Bladder microvascular endothelial cell (primary cell): Measurements from ENCODE around the gene SOS2. TPM values are rescaled to one million over a fixed set of nuclear protein-coding genes. Genes with fewer than 3 reads are reported as not detected.

Experiments used
- total RNA-seq: library from RNA; depleted of rRNA; stranded (reverse); fragments of >200 nt; gene quantifications from 2 replicates; pipeline ENCODE4 v1.2.3, GENCODE V29; 2014

SOS2 gene
- total RNA-seq, result 16.4 and 36.8 TPM in 2 replicates

DNA sequence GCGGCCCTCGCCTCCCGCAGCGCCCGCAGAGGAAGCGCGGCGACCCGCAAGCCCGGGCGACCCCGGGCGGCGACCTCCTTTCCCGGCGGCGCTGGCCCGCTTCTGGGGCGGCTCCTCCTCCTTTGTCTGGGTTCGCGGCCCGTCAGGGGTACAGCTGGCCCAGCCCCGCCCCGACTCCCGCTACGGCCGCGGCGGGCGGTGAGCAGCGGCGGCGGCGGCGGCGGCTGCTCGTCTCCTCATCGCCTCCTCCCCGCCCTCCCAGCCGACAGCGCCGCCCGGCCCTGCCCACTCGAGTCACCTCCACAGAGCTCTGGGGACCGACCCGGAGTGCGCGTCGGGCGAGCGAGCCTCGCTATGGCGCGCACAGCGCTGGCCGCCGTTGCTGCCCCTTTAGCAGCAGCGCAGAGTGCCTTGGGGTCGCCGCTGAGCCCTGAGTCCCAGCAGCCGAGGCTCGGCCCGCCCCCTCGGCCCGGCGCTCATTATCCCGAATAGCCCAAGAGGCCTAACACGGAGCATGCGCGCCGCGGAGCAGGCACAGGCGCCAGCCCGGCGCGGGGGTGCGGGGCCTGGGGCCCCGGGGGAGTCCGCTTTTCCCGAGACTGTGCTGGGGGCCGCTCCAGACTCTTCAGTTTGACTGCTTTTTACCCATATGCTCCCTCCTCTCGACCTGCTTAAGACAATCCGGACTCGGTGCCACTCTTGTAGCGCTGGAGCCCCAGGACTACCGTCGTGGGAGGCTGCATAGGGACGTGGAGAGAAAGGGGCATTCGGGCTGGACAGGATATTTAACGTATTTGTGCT lies at the start of gene SOS2:
TSS of gene SOS2 (minus strand) at position 104 of the 801 bp plus-strand sequence. CDS start 295 bp downstream, outside the sequence.

DNA sequence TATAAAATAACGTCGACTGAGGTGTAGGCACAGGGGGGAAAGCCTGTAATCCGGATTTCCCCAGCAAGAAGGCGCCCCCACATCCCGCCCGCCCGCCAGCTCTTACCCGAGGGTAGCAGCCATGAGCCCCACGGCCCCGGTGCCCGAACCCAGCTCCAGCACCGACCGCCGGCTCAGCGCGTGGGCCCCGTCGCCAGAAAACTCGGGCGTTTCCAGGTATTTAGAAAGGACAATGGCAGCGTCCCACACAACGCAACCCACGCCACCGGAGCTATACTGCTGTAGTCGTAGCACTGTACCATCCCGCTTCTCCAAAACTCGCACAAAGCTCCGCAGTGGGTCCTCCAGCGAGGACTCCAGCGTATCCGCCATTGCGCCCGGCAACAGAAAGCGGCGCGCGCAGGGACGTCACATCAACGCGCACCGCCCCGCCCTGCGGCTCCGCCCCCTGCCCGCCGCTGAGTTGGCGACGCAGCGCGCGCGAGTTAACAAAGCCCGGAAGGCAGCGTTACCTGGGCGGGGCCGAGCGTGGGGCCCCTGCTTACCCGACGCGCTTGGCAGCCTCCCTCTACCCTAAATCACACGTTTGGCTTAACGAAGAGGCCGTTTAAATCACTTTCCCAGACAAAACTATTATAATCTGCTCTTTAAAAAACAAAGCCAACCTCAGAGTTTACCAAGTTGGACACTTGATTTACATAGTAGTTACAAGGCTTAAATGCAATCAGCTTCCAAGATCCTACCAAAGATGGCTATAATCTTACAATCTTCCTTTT lies 115.0 kb downstream of the SOS2 start, which contains the start of gene VCPKMT:
TSS of gene VCPKMT (minus strand) at position 392 of the 776 bp plus-strand sequence. CDS start at position 372, 20 bp downstream.

Other genes with a start within 250 kb of the SOS2 start
- 3.4 and 4.1 TPM in 2 replicates for gene VCPKMT, start 115.0 kb downstream of the SOS2 start, total RNA-seq
- gene L2HGDH, start 80.7 kb upstream of the SOS2 start, total RNA-seq, result 3.1 and 6.7 TPM in 2 replicates
- 4.5 and 4.7 TPM in 2 replicates for gene DMAC2L, start 80.7 kb upstream of the SOS2 start, total RNA-seq
- 9.7 and 15.1 TPM in 2 replicates for gene CDKL1, start 165.3 kb upstream of the SOS2 start, total RNA-seq